ENCODE measurements around the gene SUN1.

Gene SUN1

GRCh38 chr7:831596-832166 is 595 bp upstream of the SUN1 start:
- no peak for TF ChIP-seq ZFX (IDR thresholded peaks at IDR 0.05; ENCODE audit: borderline replicate concordance)
- no peak for TF ChIP-seq CTCF (IDR thresholded peaks at IDR 0.05)

GRCh38 chr7:832968-833424 is 720 bp downstream of the SUN1 start:
- H3K27ac ChIP-seq, result no peak overlapping the region

More at GRCh38 chr7:831596-832166, 595 bp upstream of the SUN1 start:
- H3K27ac ChIP-seq, result peak overlapping the region; percentile 57

GRCh38 chr7:833601-834258 is 1.5 kb downstream of the SUN1 start:
- no peak for TF ChIP-seq CTCF (IDR thresholded peaks at IDR 0.05)
- TF ChIP-seq ZFX (IDR thresholded peaks at IDR 0.05; ENCODE audit: borderline replicate concordance), result no peak
- H3K27ac ChIP-seq, result no peak overlapping the region

More at GRCh38 chr7:832968-833424, 720 bp downstream of the SUN1 start:
- TF ChIP-seq CTCF (IDR thresholded peaks at IDR 0.05) (no peak), ZFX (IDR thresholded peaks at IDR 0.05; ENCODE audit: borderline replicate concordance) (no peak)

GRCh38 chr7:834277-834676 is 2.0 kb downstream of the SUN1 start:
- H3K27ac ChIP-seq, result no peak overlapping the region
- no peak for TF ChIP-seq ZFX (IDR thresholded peaks at IDR 0.05; ENCODE audit: borderline replicate concordance)
- TF ChIP-seq CTCF (IDR thresholded peaks at IDR 0.05), result no peak

- TF ChIP-seq CTCF (IDR thresholded peaks at IDR 0.05), result no peak
- no peak for TF ChIP-seq ZFX (IDR thresholded peaks at IDR 0.05; ENCODE audit: borderline replicate concordance)
- H3K27ac ChIP-seq, result no peak overlapping the region
These were observed 2.7 kb downstream of the SUN1 start for GRCh38 chr7:835021-835420.

- TF ChIP-seq ZFX (IDR thresholded peaks at IDR 0.05; ENCODE audit: borderline replicate concordance) (no peak), CTCF (IDR thresholded peaks at IDR 0.05) (no peak)
- H3K27ac ChIP-seq, result peak overlapping the region; percentile 35; the same call in 1 of the 2 replicates
These were observed 3.5 kb downstream of the SUN1 start for GRCh38 chr7:835485-836401.
